Measurements from ENCODE around the gene LEMD3. TPM values are rescaled to one million over a fixed set of nuclear protein-coding genes. Genes with fewer than 3 reads are reported as not detected.
A peak's percentile ranks its signal among the peaks of the same experiment; 100 is the strongest.

Gene LEMD3
- total and polyA plus RNA-seq, 8 donors: 5.5 to 21.2 (median 13.0) TPM

- WGBS, 2 donors: 83 to 88% methylated on average over 3 of the region's 3 CpGs
- Histone ChIP-seq H3K27ac (no peak overlapping the region), H3K27me3 (no peaks in the 10 kb centered on the region), H3K4me3 (no peak overlapping the region), H3K9me3 (no peaks in the 10 kb centered on the region), H3K4me1 (no peaks in the 10 kb centered on the region), H3K36me3 (no peaks in the 10 kb centered on the region)
- DNase-seq (no peak), FAIRE-seq (no peak), ATAC-seq (no peak)
- intact Hi-C loops (cut with DNase I): no loop called here
- TF ChIP-seq, protein P1, sequence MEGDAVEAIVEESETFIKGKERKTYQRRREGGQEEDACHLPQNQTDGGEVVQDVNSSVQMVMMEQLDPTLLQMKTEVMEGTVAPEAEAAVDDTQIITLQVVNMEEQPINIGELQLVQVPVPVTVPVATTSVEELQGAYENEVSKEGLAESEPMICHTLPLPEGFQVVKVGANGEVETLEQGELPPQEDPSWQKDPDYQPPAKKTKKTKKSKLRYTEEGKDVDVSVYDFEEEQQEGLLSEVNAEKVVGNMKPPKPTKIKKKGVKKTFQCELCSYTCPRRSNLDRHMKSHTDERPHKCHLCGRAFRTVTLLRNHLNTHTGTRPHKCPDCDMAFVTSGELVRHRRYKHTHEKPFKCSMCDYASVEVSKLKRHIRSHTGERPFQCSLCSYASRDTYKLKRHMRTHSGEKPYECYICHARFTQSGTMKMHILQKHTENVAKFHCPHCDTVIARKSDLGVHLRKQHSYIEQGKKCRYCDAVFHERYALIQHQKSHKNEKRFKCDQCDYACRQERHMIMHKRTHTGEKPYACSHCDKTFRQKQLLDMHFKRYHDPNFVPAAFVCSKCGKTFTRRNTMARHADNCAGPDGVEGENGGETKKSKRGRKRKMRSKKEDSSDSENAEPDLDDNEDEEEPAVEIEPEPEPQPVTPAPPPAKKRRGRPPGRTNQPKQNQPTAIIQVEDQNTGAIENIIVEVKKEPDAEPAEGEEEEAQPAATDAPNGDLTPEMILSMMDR (IDR thresholded peaks at IDR 0.05): no peak
Observed at GRCh38 chr12:65275627-65276026, 106.2 kb downstream of the LEMD3 start.

DNA sequence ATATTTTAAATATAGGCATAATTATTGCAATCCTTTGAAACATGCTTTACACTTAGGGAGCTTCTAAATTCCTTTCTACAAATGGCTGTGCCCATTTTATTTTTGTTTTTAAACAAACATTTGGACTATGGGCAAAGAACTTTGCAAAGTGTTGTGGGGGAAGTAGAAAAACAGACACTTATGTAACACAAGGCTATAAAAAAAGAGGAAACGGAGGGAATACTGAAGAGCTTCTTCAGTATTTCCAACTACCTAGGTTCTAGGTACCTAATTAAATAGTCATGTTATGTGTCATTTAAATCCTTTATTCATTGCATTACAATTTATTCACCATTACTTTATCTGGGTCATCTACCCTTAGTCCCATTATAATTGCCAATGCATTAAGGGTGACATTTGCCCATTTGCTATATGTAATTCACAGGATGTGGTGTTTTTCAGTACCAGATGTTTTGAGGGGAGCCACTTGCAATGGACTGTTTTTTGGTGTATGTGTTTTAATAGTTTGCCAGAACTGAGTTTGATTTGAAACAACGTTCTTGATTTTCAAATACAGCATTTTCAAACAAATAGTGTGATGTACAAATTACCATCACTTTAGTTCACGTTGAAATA lies 107.6 kb downstream of the LEMD3 start:
- DNase-seq (no peak), FAIRE-seq (no peak), ATAC-seq (no peak)
- Histone ChIP-seq H3K27me3 (no peaks in the 10 kb centered on the region), H3K4me3 (no peak overlapping the region), H3K27ac (no peak overlapping the region), H3K9me3 (no peaks in the 10 kb centered on the region), H3K4me1 (no peaks in the 10 kb centered on the region), H3K36me3 (no peaks in the 10 kb centered on the region)
- 67 to 73% methylated on average over 3 of the region's 3 CpGs for WGBS, 2 donors
- intact Hi-C loops (cut with DNase I): no loop called here
- TF ChIP-seq, protein P1 (IDR thresholded peaks at IDR 0.05): no peak

- WGBS, 2 donors: 44 to 47% methylated on average over 21 to 23 of the region's 23 CpGs
- FAIRE-seq (no peak), ATAC-seq (no peak), DNase-seq (peak in 3 of 6 donors; percentile 14 to 54 (median 44))
- no peaks in the 10 kb centered on the region for H3K36me3 ChIP-seq
- intact Hi-C loops (cut with DNase I): no loop called here
- H3K27me3 ChIP-seq: no peaks in the 10 kb centered on the region
- no peak overlapping the region for H3K27ac ChIP-seq
- no peaks in the 10 kb centered on the region for H3K4me1 ChIP-seq
- H3K9me3 ChIP-seq: no peaks in the 10 kb centered on the region
- TF ChIP-seq, protein P1 (IDR thresholded peaks at IDR 0.05): no peak
- peak overlapping the region; percentile 35 to 74 (median 47) for H3K4me3 ChIP-seq
Observed at GRCh38 chr12:65277994-65278575, 108.7 kb downstream of the LEMD3 start.

GRCh38 chr12:65278576-65279368 lies 109.4 kb downstream of the LEMD3 start, which contains the start of gene MSRB3:
MSRB3 (plus strand) TSS chr12:65278683; CDS start chr12:65308580, 29,897 bp downstream.
- ATAC-seq (peak; percentile 86 to 92 (median 90)), DNase-seq (peak; percentile 30 to 80 (median 53)), FAIRE-seq (no peak)
- Histone ChIP-seq H3K27ac (peak within 1 kb of the TSS in 2 of 4 donors; percentile 23 to 25), H3K4me1 (no peaks in the 10 kb centered on the region), H3K9me3 (no peaks in the 10 kb centered on the region), H3K36me3 (no peaks in the 10 kb centered on the region), H3K27me3 (no peaks in the 10 kb centered on the region), H3K4me3 (peak within 1 kb of the TSS; percentile 35 to 74 (median 47))
- WGBS, 2 donors: 1% methylated on average over 62 to 85 of the region's 85 CpGs
- intact Hi-C loops (cut with DNase I): no loop called here
- TF ChIP-seq, protein P1 (IDR thresholded peaks at IDR 0.05): no peak
